COLO829 (cell line): ENCODE results near the gene OTUD4.

ENCODE experiments used
- DNase-seq: peaks from one replicate; pipeline ENCODE4 v3.0.0; 2012; ENCODE audit warnings: low spot score

OTUD4 gene

GRCh38 chr4:145125396-145125795, 55.0 kb downstream of the OTUD4 start:
- no peak for DNase-seq

DNA sequence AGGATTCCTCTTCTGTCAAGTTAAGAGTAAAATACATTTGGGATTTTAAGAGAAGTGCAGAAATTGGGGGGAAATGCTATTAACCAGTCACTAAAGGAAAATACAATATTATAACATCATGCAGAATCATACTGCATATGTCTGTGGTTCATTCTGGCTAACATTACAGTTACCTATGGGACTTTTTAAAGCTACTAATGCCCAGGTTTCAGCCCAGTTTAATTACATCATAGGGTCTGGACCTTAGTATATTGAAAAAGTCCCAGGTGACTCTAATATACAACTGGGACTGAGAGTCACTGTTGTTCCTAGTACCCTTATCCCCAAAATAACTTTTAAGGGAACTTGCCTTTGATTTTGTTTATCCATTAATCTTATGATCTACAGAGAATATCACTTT, 72.3 kb downstream of the OTUD4 start:
- DNase-seq = no peak

GRCh38 chr4:145107126-145107525, 73.3 kb downstream of the OTUD4 start:
- DNase-seq = no peak

DNA sequence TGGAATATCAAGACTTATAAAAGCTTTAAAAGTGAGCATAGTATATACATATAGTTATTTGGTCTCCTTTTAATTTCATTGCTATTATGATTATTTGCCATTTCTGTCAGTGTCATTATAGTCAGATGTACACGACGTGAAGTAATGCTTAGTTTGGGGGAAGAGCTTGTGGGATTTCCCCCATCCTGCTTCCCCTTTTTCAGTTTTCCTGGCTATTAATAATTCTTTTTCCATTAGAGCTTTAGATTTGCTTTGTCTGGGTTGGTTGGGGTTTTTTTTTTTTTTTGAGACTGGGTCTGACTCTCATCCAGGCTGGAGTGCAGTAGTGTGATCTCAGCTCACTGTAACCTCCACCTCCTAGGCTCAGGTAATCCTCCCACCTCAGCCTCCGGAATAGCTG, 76.9 kb downstream of the OTUD4 start:
- no peak for DNase-seq

DNA sequence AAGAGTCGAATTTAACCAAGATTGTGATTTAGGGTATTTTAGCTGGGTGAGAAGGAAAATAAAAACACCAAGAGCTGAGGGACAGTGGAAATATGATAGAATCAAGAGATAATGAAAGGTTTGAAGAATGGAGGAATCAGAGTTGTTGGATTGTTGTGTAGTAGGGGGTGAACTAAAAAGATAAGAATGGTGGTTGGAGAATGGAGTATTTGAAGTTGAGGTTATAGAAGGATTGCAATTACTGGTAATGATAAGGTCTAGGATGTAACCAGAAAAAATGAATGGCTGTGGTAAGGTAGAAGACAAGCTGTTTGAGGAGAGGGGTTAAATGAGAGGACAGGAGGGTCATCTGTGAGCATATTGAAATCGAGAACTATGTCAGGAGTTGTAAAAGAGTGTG, 77.8 kb downstream of the OTUD4 start:
- no peak for DNase-seq

GRCh38 chr4:145101091-145101490, 79.3 kb downstream of the OTUD4 start:
- DNase-seq = no peak

GRCh38 chr4:145099653-145100052, 80.7 kb downstream of the OTUD4 start:
- peak; percentile 66 for DNase-seq

DNA sequence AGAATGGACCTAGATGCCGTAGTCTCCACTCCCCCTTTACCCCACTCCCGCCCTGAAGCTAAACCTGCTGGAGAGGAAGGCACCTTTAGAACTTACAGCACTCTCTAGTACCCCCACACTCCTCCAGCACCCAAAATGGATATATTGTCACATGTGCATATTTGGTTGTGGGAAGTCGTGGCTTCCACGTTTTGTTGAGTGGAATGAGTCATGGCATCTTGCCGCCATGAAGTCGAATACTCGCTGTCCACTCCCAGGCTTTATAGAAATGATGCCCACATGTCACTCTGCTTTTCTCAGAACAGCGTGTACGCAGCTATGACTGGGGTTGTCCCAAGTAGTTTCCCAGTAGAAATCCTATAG, 81.7 kb downstream of the OTUD4 start:
- DNase-seq = peak; percentile 82

DNA sequence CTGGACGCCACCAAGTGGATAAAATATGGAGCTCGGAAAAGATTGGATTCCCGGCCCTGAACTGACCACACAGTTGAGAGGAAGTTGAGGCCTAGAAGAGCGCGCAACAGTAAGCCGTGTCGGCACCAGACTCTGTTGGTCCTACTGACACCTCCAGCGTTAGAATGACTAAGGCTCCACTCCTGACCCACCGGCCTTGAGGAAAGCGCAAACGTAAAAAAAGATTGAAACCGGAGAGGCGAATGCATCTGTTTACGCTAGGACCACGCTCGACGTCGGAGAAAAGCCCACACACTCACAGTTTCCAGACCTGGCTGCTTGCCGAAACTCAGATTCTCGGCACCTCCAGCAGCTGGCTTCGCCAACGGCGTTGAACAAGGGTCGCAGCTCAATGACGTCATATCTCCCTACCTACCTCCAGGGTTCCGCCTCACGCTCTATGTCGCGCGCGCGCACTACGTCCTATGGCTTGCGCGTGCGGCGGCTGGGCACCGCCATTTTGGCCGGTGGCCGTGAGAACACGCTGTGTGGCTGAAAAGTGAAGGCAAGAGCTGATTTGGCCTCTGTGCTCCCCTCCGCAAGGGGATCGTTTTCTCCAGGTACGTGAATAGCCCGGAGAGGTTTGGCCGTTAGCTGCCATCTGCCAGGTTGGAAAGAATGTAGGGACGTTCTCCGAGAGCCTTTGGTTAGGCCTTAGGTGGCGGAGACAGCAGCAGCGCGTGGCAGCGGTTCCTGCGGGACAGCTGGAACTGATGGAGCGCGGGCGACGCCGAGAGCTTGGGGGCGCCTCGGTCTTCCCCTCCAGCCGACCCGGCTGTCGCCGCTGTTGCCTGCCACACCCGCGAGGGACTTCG, 82.3 kb downstream of the OTUD4 start, which contains the start of the genes ABCE1 and ANAPC10:
TSS of gene ABCE1 (plus strand) at position 491 of the 854 bp plus-strand sequence. CDS start 6,102 bp downstream, outside the sequence.
TSS of gene ANAPC10 (minus strand) at position 376 of the 854 bp plus-strand sequence. CDS start 2,097 bp downstream, outside the sequence.
- peak; percentile 99 for DNase-seq

- DNase-seq = peak; percentile 20
Observed at GRCh38 chr4:145097331-145097820, 83.0 kb downstream of the OTUD4 start.

DNA sequence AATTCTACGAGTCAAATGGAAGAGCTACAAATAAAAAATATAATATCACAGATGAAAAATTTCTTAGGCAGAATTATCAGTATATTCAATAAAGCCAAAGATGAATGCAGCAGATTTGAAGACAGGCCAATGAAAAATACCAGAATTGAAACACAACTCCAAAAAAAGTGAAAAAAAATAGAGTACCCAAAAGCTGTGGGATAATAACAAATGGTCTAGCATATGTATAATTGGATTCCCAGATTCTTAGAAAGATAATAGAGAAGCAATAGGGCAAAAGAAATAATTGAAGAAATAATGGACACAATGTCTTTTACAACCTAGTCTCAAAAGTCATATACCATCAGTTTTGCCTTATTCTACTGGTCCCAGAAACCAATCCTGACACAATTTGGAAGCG, 86.8 kb downstream of the OTUD4 start:
- no peak for DNase-seq

GRCh38 chr4:145090380-145090779, 90.0 kb downstream of the OTUD4 start:
- DNase-seq = no peak

DNA sequence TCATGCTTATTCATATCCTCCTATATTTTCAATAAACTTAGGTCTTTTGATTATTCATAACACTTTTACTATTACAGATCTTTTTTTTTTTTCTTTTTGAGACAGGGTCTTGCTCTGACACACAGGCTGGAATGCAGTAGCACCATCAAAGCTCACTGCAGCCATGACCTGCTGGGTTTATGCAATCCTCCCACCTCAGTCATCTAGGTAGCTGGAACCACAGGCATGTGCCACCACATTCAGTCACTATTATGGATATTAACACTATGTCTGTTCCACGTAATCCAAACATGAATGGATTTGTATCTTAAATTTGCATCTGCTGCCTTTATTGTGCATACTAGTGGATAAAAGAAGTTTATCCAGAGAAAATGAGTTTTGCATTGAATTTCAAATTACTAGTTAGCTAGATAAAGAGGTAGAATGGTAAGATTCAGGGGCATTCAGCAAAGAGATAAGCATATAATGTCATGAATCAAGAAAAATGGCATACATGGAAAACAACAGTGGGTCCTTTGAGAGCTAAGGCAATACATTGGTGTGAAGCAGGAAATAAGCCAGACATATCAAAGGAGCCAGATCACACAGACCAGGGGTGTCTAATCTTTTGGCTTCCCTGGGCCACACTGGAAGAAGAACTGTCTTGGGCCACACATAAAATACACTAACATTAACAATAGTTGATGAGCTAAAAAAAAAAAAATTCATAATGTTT, 96.3 kb downstream of the OTUD4 start:
- DNase-seq = peak; percentile 64
